Lower leg skin (tissue), 3 donors: Measurements from ENCODE around the gene UCN.

Experiments
- POLR2A ChIP-seq, 2 donors: fragments of 450-650 bp; IDR thresholded peaks; one replicate each; pipeline ENCODE4 v1.6.1; 2016 to 2017; ENCODE audit warnings: antibody characterized with exemption in 2 of 2, mild to moderate bottlenecking in 1 of 2, moderate library complexity in 1 of 2
- TF ChIP-seq, protein P1 (sequence below), 3 donors: fragments of 450-650 bp; IDR thresholded peaks; one replicate each; pipeline ENCODE4 v1.5.1; 2016; ENCODE audit warnings: antibody characterized with exemption in 3 of 3, mild to moderate bottlenecking in 3 of 3, moderate library complexity in 2 of 3

DNA sequence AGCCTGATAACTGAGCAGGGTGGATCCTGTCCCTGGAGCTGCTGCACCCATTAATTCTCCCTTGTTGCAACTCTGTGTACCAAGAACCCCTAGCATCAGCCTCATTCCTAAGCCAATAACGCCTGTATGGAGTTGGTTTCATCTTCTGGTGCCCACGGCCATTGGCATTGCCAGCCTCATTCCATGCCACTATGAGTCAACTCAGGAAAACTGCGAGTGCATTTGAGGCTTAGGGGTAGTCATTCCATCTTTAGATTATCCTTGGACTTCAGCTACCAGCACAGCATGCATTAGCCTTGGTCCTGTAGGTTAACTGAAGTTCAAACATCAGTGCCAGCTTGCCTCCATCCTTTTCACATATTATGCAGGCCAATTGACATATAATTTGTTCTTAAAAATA lies 27.4 kb downstream of the UCN start:
- TF ChIP-seq, protein P1, sequence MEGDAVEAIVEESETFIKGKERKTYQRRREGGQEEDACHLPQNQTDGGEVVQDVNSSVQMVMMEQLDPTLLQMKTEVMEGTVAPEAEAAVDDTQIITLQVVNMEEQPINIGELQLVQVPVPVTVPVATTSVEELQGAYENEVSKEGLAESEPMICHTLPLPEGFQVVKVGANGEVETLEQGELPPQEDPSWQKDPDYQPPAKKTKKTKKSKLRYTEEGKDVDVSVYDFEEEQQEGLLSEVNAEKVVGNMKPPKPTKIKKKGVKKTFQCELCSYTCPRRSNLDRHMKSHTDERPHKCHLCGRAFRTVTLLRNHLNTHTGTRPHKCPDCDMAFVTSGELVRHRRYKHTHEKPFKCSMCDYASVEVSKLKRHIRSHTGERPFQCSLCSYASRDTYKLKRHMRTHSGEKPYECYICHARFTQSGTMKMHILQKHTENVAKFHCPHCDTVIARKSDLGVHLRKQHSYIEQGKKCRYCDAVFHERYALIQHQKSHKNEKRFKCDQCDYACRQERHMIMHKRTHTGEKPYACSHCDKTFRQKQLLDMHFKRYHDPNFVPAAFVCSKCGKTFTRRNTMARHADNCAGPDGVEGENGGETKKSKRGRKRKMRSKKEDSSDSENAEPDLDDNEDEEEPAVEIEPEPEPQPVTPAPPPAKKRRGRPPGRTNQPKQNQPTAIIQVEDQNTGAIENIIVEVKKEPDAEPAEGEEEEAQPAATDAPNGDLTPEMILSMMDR (IDR thresholded peaks at IDR 0.05): no peak
- TF ChIP-seq POLR2A (IDR thresholded peaks at IDR 0.05): no peak
